GM23248 (cell line): ENCODE results near the gene FERMT3.

Experiments used
- EZH2 ChIP-seq: fragments of 200-600 bp; sonication (generic); IDR thresholded peaks from 2 replicates; pipeline ENCODE4 v1.6.1; 2018; ENCODE audit warnings: antibody characterized with exemption, mild to moderate bottlenecking; ENCODE audit not compliant: insufficient read depth, poor library complexity, severe bottlenecking
- EZH2phosphoT487 ChIP-seq: fragments of 200-600 bp; sonication (generic); IDR thresholded peaks from 2 replicates; pipeline ENCODE4 v1.6.1; 2018; ENCODE audit warnings: antibody characterized with exemption, moderate library complexity, mild to moderate bottlenecking, low read depth; ENCODE audit not compliant: insufficient read depth

GRCh38 chr11:64163951-64164350, 42.6 kb upstream of the FERMT3 start:
- TF ChIP-seq EZH2phosphoT487: no peak
- TF ChIP-seq EZH2: no peak
